22Rv1 (cell line): Measurements from ENCODE around the gene WDR43.

ENCODE experiments used
- CTCF ChIP-seq: fragments of 450-650 bp; IDR thresholded peaks from 2 replicates; pipeline ENCODE4 v1.5.1; 2017; ENCODE audit warnings: mild to moderate bottlenecking
- ZFX ChIP-seq: fragments of 450-650 bp; IDR thresholded peaks from 2 replicates; pipeline ENCODE4 v1.6.1; 2017; ENCODE audit warnings: antibody characterized with exemption, borderline replicate concordance

GRCh38 chr2:28974252-28974651, 79.8 kb downstream of the WDR43 start:
- TF ChIP-seq CTCF (no peak), ZFX (no peak)
